Upper lobe of left lung (tissue), 4 donors: ENCODE measurements around the gene TMPRSS11F.

Experiments
- CTCF ChIP-seq, 6 experiments: fragments of 450-650 bp in 4 of 6; fragments of 200-600 bp in 2 of 6; sonication (generic) in 2 of 6; IDR thresholded peaks; one replicate each; pipeline ENCODE4 v1.5.1; 2016 to 2019; ENCODE audit warnings: antibody characterized with exemption in 6 of 6
- POLR2A ChIP-seq, 4 donors: fragments of 450-650 bp; IDR thresholded peaks; one replicate each; pipeline ENCODE4 v1.5.1; 2016 to 2017; ENCODE audit warnings: antibody characterized with exemption in 4 of 4, mild to moderate bottlenecking in 2 of 4

GRCh38 chr4:68163754-68164153 lies 34.1 kb upstream of the TMPRSS11F start:
- TF ChIP-seq CTCF (IDR thresholded peaks at IDR 0.05) (no peak), POLR2A (IDR thresholded peaks at IDR 0.05) (no peak)
